SK-N-SH (cell line): ENCODE results near the gene USP4. TPM values are rescaled to one million over a fixed set of nuclear protein-coding genes. Genes with fewer than 3 reads are reported as not detected.
"Not testable (repeated sequence)": the region's sequence is repeated elsewhere in the genome, so short reads cannot be mapped to it uniquely, and the experiment has no call there.

Experiments used
- CTCF ChIA-PET: fragments of 300-600, 350-600 bp; formaldehyde crosslinking; extraction: SDS; loops from one replicate; lab custom pipeline; 2021; lab: Yijun Ruan, JAX
- POLR2A ChIA-PET: fragments of 350-600 bp; sonication (Branson Sonifier 250); formaldehyde crosslinking; extraction: SDS; loops from one replicate; lab custom pipeline; 2020; ENCODE audit warnings: antibody characterized with exemption, inconsistent platforms; lab: Yijun Ruan, JAX
- DNase-seq: peaks from one replicate; pipeline ENCODE4 v3.0.0; 2012
- H2AFZ ChIP-seq: fragments of 200-600 bp; sonication (generic); 2 replicates; pipeline ENCODE4 v1.8.1; 2016; ENCODE audit warnings: antibody characterized with exemption, mild to moderate bottlenecking, low read depth
- H3F3A ChIP-seq: fragments of 200-600 bp; sonication (generic); replicated peaks from 2 replicates; pipeline ENCODE3; 2016; ENCODE audit warnings: antibody characterized with exemption, mild to moderate bottlenecking; ENCODE audit not compliant: insufficient read depth
- H3K27ac ChIP-seq, 2 experiments: fragments of 200-500 bp in 1 of 2; fragments of 200-600 bp in 1 of 2; sonication (Bioruptor generic) in 1 of 2; sonication (generic), shearing (Covaris generic) in 1 of 2; 2 replicates each; pipeline versions ENCODE4 v1.5.1 to v1.6.1; 2014 to 2016; ENCODE audit warnings: low read depth in 2 of 2, inconsistent platforms in 1 of 2, low read length in 1 of 2, mild to moderate bottlenecking in 1 of 2, mixed read lengths in 1 of 2
- H3K27me3 ChIP-seq: fragments of 200-600 bp; sonication (generic), shearing (Covaris generic); 2 replicates; pipeline ENCODE4 v1.6.1; 2016; ENCODE audit warnings: mixed run types; ENCODE audit not compliant: insufficient read depth
- H3K36me3 ChIP-seq, 2 experiments: fragments of 200-500 bp in 1 of 2; fragments of 200-600 bp in 1 of 2; sonication (Bioruptor generic) in 1 of 2; sonication (generic) in 1 of 2; replicated peaks in 1 of 2; 2 replicates each; pipeline versions ENCODE3 to v1.5.1; 2014 to 2016; ENCODE audit warnings: low read length in 1 of 2, mild to moderate bottlenecking in 1 of 2; ENCODE audit not compliant: insufficient read depth in 2 of 2, control insufficient read depth in 1 of 2
- H3K4me1 ChIP-seq, 2 experiments: fragments of 200-500 bp in 1 of 2; fragments of 200-600 bp in 1 of 2; sonication (Bioruptor generic) in 1 of 2; sonication (generic), shearing (Covaris generic) in 1 of 2; 2 replicates each; pipeline versions ENCODE4 v1.5.1 to v1.6.1; 2014 to 2016; ENCODE audit warnings: low read depth in 1 of 2, low read length in 1 of 2, mixed run types in 1 of 2; ENCODE audit not compliant: insufficient read depth in 2 of 2, control insufficient read depth in 1 of 2
- H3K4me2 ChIP-seq: fragments of 200-600 bp; sonication (generic), shearing (Covaris generic); 2 replicates; pipeline ENCODE4 v1.6.1; 2017; ENCODE audit warnings: mixed run types
- H3K4me3 ChIP-seq, 2 experiments: fragments of 200-500 bp in 1 of 2; fragments of 200-600 bp in 1 of 2; sonication (Bioruptor generic) in 1 of 2; sonication (generic), shearing (Covaris generic) in 1 of 2; 2 replicates each; pipeline versions ENCODE4 v1.5.1 to v1.8.1; 2014 to 2016; ENCODE audit warnings: low read depth in 2 of 2, inconsistent platforms in 1 of 2, low read length in 1 of 2, mild to moderate bottlenecking in 1 of 2, mixed read lengths in 1 of 2, moderate library complexity in 1 of 2
- H3K79me2 ChIP-seq: fragments of 200-600 bp; sonication (generic); 2 replicates; pipeline ENCODE4 v1.8.1; 2017; ENCODE audit warnings: mild to moderate bottlenecking; ENCODE audit not compliant: insufficient read depth
- H3K9ac ChIP-seq: fragments of 200-600 bp; sonication (generic); 2 replicates; pipeline ENCODE4 v1.6.1; 2017; ENCODE audit warnings: mixed run types
- H3K9me2 ChIP-seq: fragments of 200-600 bp; sonication (generic); 2 replicates; pipeline ENCODE4 v1.6.1; 2017; ENCODE audit warnings: mixed run types
- H3K9me3 ChIP-seq: fragments of 200-600 bp; sonication (generic); 2 replicates; pipeline ENCODE4 v1.6.1; 2017; ENCODE audit warnings: mixed run types, mild to moderate bottlenecking, moderate library complexity
- H4K20me1 ChIP-seq: fragments of 200-600 bp; sonication (generic); 2 replicates; pipeline ENCODE4 v1.6.1; 2017; ENCODE audit warnings: mild to moderate bottlenecking, mixed run types; ENCODE audit not compliant: insufficient read depth
- EP300 ChIP-seq, 2 experiments: IDR thresholded peaks; 2 replicates each; pipeline versions ENCODE4 v1.4.0 to v1.6.1; 2012; ENCODE audit warnings: borderline replicate concordance in 1 of 2, low read depth in 1 of 2, low read length in 1 of 2
- EZH2phosphoT487 ChIP-seq: fragments of 200-600 bp; sonication (generic); IDR thresholded peaks from 2 replicates; pipeline ENCODE4 v1.6.1; 2017; ENCODE audit warnings: low read depth, mixed run types, mild to moderate bottlenecking, antibody characterized with exemption, moderate library complexity, borderline replicate concordance
- FOXJ3 ChIP-seq: sonication (generic); formaldehyde crosslinking; IDR thresholded peaks from 2 replicates; pipeline ENCODE4 v1.5.1; 2020; ENCODE audit warnings: mild to moderate bottlenecking, missing genetic modification reagents
- GABPA ChIP-seq: IDR thresholded peaks from 2 replicates; pipeline ENCODE4 v1.4.0; 2012; ENCODE audit warnings: low read depth, mild to moderate bottlenecking
- JUND ChIP-seq: IDR thresholded peaks from 2 replicates; pipeline ENCODE4 v1.4.0; 2012
- MXI1 ChIP-seq: IDR thresholded peaks from 2 replicates; pipeline ENCODE4 v1.6.1; 2012; ENCODE audit warnings: mild to moderate bottlenecking, low read depth, low read length, improper control_type of control experiment
- NFIC ChIP-seq: IDR thresholded peaks from 2 replicates; pipeline ENCODE4 v1.4.0; 2012; ENCODE audit warnings: borderline replicate concordance
- RAD21 ChIP-seq: IDR thresholded peaks from 2 replicates; pipeline ENCODE4 v1.6.1; 2012; ENCODE audit warnings: mild to moderate bottlenecking, low read length
- RXRA ChIP-seq: IDR thresholded peaks from 2 replicates; pipeline ENCODE4 v1.4.0; 2012; ENCODE audit warnings: low read depth, mild to moderate bottlenecking, borderline replicate concordance
- WGBS: methylation state at CpG from one replicate; pipeline ENCODE4 v1.1.6; 2017; ENCODE audit warnings: low lambda C conversion rate; 5-methylcytosine and 5-hydroxymethylcytosine counted together
- polyA plus RNA-seq, 3 experiments: library from polyadenylated mRNA; depleted of rRNA; stranded (reverse); fragments of >200 nt; gene quantifications; 2 replicates each; pipeline ENCODE4 v1.2.3, GENCODE V29; 2012
- TF ChIP-seq, protein P1 (sequence below): IDR thresholded peaks from 2 replicates; pipeline ENCODE4 v1.4.0; 2012; ENCODE audit warnings: low read depth, borderline replicate concordance
- TF ChIP-seq, protein P2 (sequence below): IDR thresholded peaks from 2 replicates; pipeline ENCODE4; 2012
- TF ChIP-seq, protein P3 (sequence below): IDR thresholded peaks from 2 replicates; pipeline ENCODE4 v1.4.0; 2012; ENCODE audit warnings: low read depth, borderline replicate concordance
- TF ChIP-seq, protein P4 (sequence below): fragments of 150-350 bp; IDR thresholded peaks from 2 replicates; pipeline ENCODE4 v1.6.1; 2017; ENCODE audit warnings: antibody characterized with exemption, low read length, low read depth, borderline replicate concordance

Gene USP4
- polyA plus RNA-seq, 1 of the 3 experiments (the other 2 are of a cell fraction) = 33.2 TPM

DNA sequence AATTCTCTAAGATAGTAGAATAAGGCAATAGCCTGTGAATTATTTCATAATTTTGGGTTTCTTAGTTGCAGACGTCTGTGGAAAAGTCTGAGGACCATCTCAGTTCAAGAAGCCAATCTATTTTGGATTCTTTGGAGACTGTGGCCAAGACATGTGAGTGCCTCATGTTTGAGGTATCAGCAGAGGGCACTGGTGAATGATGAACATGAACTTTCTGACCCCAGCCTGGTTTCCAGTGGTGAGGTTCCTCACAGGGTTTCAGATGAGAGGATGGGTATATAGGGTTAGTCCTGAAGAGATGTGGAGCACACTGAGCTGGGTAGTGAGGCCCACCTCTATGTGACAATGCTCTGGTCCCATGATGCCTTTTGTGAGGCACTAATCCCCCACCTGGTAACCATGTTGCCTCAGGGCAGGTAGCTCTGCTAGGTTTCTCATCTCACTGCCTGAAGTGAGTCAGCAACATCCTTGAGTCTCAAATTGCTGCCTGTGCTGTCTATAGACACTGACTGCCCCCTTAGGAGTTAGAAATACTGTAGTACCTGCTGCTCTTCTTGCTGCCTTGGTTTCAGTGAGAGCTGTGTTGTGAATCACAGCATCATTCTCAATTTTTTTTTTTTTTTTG, 95.2 kb downstream of the USP4 start:
- no peaks in the 10 kb centered on the region for H3K4me1 ChIP-seq
- H3F3A ChIP-seq = no peaks in the 10 kb centered on the region
- no peaks in the 10 kb centered on the region for H3K79me2 ChIP-seq
- no peaks in the 10 kb centered on the region for H3K9me2 ChIP-seq
- H3K27me3 ChIP-seq = no peaks in the 10 kb centered on the region
- TF ChIP-seq MXI1 (no peak), EZH2phosphoT487 (no peak), FOXJ3 (CRISPR knock-in tag) (no peak), EP300 (IDR thresholded peaks at IDR 0.05; ENCODE audit: borderline replicate concordance in 1 of 2, low read depth in 1 of 2, low read length in 1 of 2) (no peak), RXRA (no peak), RAD21 (no peak), JUND (no peak), NFIC (no peak), GABPA (no peak)
- TF ChIP-seq, protein P1, sequence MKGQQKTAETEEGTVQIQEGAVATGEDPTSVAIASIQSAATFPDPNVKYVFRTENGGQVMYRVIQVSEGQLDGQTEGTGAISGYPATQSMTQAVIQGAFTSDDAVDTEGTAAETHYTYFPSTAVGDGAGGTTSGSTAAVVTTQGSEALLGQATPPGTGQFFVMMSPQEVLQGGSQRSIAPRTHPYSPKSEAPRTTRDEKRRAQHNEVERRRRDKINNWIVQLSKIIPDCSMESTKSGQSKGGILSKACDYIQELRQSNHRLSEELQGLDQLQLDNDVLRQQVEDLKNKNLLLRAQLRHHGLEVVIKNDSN = no peak
- TF ChIP-seq, protein P2, sequence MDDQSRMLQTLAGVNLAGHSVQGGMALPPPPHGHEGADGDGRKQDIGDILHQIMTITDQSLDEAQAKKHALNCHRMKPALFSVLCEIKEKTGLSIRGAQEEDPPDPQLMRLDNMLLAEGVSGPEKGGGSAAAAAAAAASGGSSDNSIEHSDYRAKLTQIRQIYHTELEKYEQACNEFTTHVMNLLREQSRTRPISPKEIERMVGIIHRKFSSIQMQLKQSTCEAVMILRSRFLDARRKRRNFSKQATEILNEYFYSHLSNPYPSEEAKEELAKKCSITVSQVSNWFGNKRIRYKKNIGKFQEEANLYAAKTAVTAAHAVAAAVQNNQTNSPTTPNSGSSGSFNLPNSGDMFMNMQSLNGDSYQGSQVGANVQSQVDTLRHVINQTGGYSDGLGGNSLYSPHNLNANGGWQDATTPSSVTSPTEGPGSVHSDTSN = no peak
- TF ChIP-seq, protein P3, sequence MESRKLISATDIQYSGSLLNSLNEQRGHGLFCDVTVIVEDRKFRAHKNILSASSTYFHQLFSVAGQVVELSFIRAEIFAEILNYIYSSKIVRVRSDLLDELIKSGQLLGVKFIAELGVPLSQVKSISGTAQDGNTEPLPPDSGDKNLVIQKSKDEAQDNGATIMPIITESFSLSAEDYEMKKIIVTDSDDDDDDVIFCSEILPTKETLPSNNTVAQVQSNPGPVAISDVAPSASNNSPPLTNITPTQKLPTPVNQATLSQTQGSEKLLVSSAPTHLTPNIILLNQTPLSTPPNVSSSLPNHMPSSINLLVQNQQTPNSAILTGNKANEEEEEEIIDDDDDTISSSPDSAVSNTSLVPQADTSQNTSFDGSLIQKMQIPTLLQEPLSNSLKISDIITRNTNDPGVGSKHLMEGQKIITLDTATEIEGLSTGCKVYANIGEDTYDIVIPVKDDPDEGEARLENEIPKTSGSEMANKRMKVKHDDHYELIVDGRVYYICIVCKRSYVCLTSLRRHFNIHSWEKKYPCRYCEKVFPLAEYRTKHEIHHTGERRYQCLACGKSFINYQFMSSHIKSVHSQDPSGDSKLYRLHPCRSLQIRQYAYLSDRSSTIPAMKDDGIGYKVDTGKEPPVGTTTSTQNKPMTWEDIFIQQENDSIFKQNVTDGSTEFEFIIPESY = no peak
- TF ChIP-seq, protein P4, sequence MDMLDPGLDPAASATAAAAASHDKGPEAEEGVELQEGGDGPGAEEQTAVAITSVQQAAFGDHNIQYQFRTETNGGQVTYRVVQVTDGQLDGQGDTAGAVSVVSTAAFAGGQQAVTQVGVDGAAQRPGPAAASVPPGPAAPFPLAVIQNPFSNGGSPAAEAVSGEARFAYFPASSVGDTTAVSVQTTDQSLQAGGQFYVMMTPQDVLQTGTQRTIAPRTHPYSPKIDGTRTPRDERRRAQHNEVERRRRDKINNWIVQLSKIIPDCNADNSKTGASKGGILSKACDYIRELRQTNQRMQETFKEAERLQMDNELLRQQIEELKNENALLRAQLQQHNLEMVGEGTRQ = no peak
- ChIA-PET POLR2A (no interaction called here), CTCF (interaction anchor here (0.8 to 1.7 kb wide), 2 partner anchors 9 to 75 kb away, joined by 3 to 4 read pairs; no protein-coding TSS in a partner anchor)
- 42% methylated on average over 1 of the region's 1 CpG for WGBS
- no peak overlapping the region for H3K9ac ChIP-seq
- H3K27ac ChIP-seq = no peak overlapping the region
- no peaks in the 10 kb centered on the region for H3K9me3 ChIP-seq
- no peak overlapping the region for H3K4me3 ChIP-seq
- H4K20me1 ChIP-seq = no peaks in the 10 kb centered on the region
- H3K36me3 ChIP-seq = no peaks in the 10 kb centered on the region
- no peak overlapping the region for H2AFZ ChIP-seq
- no peak for DNase-seq
- H3K4me2 ChIP-seq = no peak overlapping the region

DNA sequence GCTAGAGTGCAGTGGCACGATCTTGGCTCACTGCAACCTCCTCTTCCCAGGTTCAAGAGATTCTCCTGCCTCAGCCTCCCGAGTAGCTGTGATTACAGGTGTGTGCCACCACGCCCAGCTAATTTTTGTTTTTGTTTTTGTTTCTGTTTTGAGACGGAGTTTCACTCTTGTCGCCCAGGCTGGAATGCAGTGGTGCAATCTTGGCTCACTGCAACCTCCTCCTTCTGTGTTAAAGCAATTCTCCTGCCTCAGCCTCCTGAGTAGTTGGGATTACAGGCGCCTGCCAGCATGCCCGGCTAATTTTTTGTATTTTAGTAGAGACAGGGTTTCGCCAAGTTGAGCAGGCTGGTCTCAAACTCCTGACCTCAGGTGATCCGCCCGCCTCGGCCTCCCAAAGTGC, 99.8 kb downstream of the USP4 start:
- POLR2A ChIA-PET, H3K4me1 ChIP-seq, H3K9me3 ChIP-seq, H3K27ac ChIP-seq, H3K36me3 ChIP-seq, H3K27me3 ChIP-seq, H3F3A ChIP-seq, H3K79me2 ChIP-seq, CTCF ChIA-PET, H3K9me2 ChIP-seq, DNase-seq, H3K9ac ChIP-seq, H2AFZ ChIP-seq, H3K4me3 ChIP-seq, H4K20me1 ChIP-seq, H3K4me2 ChIP-seq: not testable (repeated sequence)
- WGBS = 72% methylated on average over 7 of the region's 11 CpGs
